GM06990 (cell line): ENCODE measurements around the gene SEMA6C.

Experiments used
- DNase-seq: peaks from one replicate; pipeline ENCODE4 v3.0.0-alpha.2; 2011; ENCODE audit not compliant: insufficient read length; ENCODE audit errors: extremely low read depth
- H3K27me3 ChIP-seq: replicated peaks from 2 replicates; pipeline ENCODE4 v1.6.0; 2011; ENCODE audit warnings: low read length; ENCODE audit not compliant: control insufficient read depth, insufficient read depth
- H3K36me3 ChIP-seq: 2 replicates; pipeline ENCODE4 v1.5.1; 2011; ENCODE audit warnings: low read length; ENCODE audit not compliant: control insufficient read depth, insufficient read depth
- H3K4me3 ChIP-seq: replicated peaks from 2 replicates; pipeline ENCODE4 v1.5.1; 2011; ENCODE audit warnings: low read depth, mild to moderate bottlenecking, control low read depth, low read length
- CTCF ChIP-seq: IDR thresholded peaks from 2 replicates; pipeline ENCODE4 v1.5.1; 2011; ENCODE audit warnings: low read length, control low read depth, mild to moderate bottlenecking, inconsistent platforms; ENCODE audit not compliant: insufficient read depth, poor library complexity, severe bottlenecking

SEMA6C gene

GRCh38 chr1:151132335-151133017 lies 14.0 kb downstream of the SEMA6C start:
- Histone ChIP-seq H3K4me3 (no peak overlapping the region), H3K27me3 (no peaks in the 10 kb centered on the region), H3K36me3 (no peaks in the 10 kb centered on the region)
- no peak for DNase-seq
- no peak for TF ChIP-seq CTCF

- DNase-seq = no peak
- no peaks in the 10 kb centered on the region for H3K27me3 ChIP-seq
- TF ChIP-seq CTCF = no peak
- H3K4me3 ChIP-seq = no peak overlapping the region
- no peaks in the 10 kb centered on the region for H3K36me3 ChIP-seq
Observed at GRCh38 chr1:151131701-151132334, 14.6 kb downstream of the SEMA6C start.

- Histone ChIP-seq H3K27me3 (no peaks in the 10 kb centered on the region), H3K4me3 (no peak overlapping the region), H3K36me3 (no peaks in the 10 kb centered on the region)
- DNase-seq = peak; percentile 80
- no peak for TF ChIP-seq CTCF
Observed at GRCh38 chr1:151130987-151131586, 15.3 kb downstream of the SEMA6C start.

DNA sequence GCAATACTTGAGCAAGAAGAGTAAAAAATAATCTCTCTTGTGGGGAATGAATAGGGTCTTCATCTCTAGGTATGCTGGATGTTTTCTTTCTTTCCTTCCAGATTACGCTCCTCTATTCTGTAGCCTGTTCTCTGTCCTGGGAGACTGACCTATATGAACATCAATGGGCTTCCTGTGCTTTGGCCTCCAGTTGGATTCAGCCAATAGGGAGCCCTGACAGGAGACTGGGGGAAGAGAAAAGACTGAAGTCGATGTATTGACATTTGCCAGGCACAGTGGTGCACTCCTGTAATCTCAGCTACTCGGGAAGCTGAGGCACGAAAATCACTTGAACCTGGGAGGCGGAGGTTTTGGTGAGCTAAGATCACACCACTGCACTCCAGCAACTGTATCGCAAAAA lies 17.6 kb downstream of the SEMA6C start:
- H3K4me3 ChIP-seq = no peak overlapping the region
- no peaks in the 10 kb centered on the region for H3K36me3 ChIP-seq
- DNase-seq = no peak
- H3K27me3 ChIP-seq = no peaks in the 10 kb centered on the region
- TF ChIP-seq CTCF = no peak

- Histone ChIP-seq H3K27me3 (no peaks in the 10 kb centered on the region), H3K4me3 (no peak overlapping the region), H3K36me3 (no peaks in the 10 kb centered on the region)
- no peak for TF ChIP-seq CTCF
- no peak for DNase-seq
Observed at GRCh38 chr1:151124763-151125403, 21.5 kb downstream of the SEMA6C start.
